ENCODE results near the gene EXOC4.

EXOC4 gene

GRCh38 chr7:133805426-133805825 is 552.5 kb downstream of the EXOC4 start:
- no peak overlapping the region for H3K27ac ChIP-seq
- H3K9me3 ChIP-seq, result no peaks in the 10 kb centered on the region
- H3K36me3 ChIP-seq, result no peaks in the 10 kb centered on the region
- no peak for DNase-seq
- intact Hi-C loops (cut with DNase I; ENCODE audit: low total_unique reads), result no loop called here
- no peak overlapping the region for H3K4me3 ChIP-seq
- no peaks in the 10 kb centered on the region for H3K4me1 ChIP-seq
- TF ChIP-seq CTCF (IDR thresholded peaks at IDR 0.05), result no peak
- no peaks in the 10 kb centered on the region for H3K27me3 ChIP-seq

GRCh38 chr7:133807624-133808492 is 555.0 kb downstream of the EXOC4 start:
- no peak for TF ChIP-seq CTCF (IDR thresholded peaks at IDR 0.05)
- H3K27me3 ChIP-seq, result no peaks in the 10 kb centered on the region
- no peaks in the 10 kb centered on the region for H3K9me3 ChIP-seq
- intact Hi-C loops (cut with DNase I; ENCODE audit: low total_unique reads), result no loop called here
- no peak overlapping the region for H3K27ac ChIP-seq
- H3K4me1 ChIP-seq, result no peaks in the 10 kb centered on the region
- no peak overlapping the region for H3K4me3 ChIP-seq
- no peaks in the 10 kb centered on the region for H3K36me3 ChIP-seq
- no peak for DNase-seq

- Histone ChIP-seq H3K36me3 (no peaks in the 10 kb centered on the region), H3K27me3 (no peaks in the 10 kb centered on the region), H3K4me1 (no peaks in the 10 kb centered on the region), H3K4me3 (no peak overlapping the region), H3K9me3 (no peaks in the 10 kb centered on the region), H3K27ac (no peak overlapping the region)
- no peak for TF ChIP-seq CTCF (IDR thresholded peaks at IDR 0.05)
- intact Hi-C loops (cut with DNase I; ENCODE audit: low total_unique reads), result no loop called here
- DNase-seq, result no peak
These were observed 555.6 kb downstream of the EXOC4 start for GRCh38 chr7:133808493-133808866.

- Histone ChIP-seq H3K27me3 (no peaks in the 10 kb centered on the region), H3K4me3 (no peak overlapping the region), H3K9me3 (no peaks in the 10 kb centered on the region), H3K27ac (no peak overlapping the region), H3K36me3 (peaks cover 4 to 7% (median 6%) of the 10 kb centered on the region in 3 donors), H3K4me1 (no peaks in the 10 kb centered on the region)
- intact Hi-C loops (cut with DNase I; ENCODE audit: low total_unique reads), result no loop called here
- no peak for DNase-seq
- no peak for TF ChIP-seq CTCF (IDR thresholded peaks at IDR 0.05)
These were observed 560.0 kb downstream of the EXOC4 start for GRCh38 chr7:133812877-133813276.

GRCh38 chr7:133815611-133816210 is 562.8 kb downstream of the EXOC4 start:
- intact Hi-C loops (cut with DNase I; ENCODE audit: low total_unique reads), result no loop called here
- Histone ChIP-seq H3K4me1 (no peaks in the 10 kb centered on the region), H3K9me3 (no peaks in the 10 kb centered on the region), H3K36me3 (peaks cover 7 to 17% (median 15%) of the 10 kb centered on the region in 3 donors), H3K4me3 (no peak overlapping the region), H3K27me3 (no peaks in the 10 kb centered on the region), H3K27ac (no peak overlapping the region)
- TF ChIP-seq CTCF (IDR thresholded peaks at IDR 0.05), result no peak
- DNase-seq, result no peak
